GM20431 (cell line): ENCODE results near the gene CX3CL1.

Experiments
- in situ Hi-C: fragments of 300-500 bp; cut with MseI, MboI; formaldehyde crosslinking; loops from one replicate; pipeline ENCODE4 v1.15.0; 2020; ENCODE audit warnings: low sequenced_read_pairs; ENCODE audit not compliant: unreplicated experiment

Gene CX3CL1

DNA sequence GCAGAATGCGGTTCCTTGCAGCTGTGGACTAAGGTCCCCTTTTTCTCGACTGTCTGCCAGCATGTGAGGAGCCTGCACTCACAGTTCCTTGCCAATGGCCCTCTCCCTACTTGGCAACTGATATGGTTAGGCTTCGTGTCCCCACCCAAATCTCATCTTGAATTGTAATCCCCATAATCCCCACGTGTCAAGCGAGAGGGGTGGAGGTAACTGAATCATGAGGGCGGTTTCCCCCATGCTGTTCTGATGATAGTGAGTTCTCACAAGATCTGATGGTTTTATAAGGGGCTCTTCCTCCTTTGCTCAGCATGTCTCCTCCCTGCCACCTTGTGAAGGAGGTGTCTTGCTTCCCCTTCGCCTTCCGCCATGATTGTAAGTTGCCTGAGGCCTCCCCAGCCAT is 55.0 kb downstream of the CX3CL1 start:
- in situ Hi-C loops: no loop called here

DNA sequence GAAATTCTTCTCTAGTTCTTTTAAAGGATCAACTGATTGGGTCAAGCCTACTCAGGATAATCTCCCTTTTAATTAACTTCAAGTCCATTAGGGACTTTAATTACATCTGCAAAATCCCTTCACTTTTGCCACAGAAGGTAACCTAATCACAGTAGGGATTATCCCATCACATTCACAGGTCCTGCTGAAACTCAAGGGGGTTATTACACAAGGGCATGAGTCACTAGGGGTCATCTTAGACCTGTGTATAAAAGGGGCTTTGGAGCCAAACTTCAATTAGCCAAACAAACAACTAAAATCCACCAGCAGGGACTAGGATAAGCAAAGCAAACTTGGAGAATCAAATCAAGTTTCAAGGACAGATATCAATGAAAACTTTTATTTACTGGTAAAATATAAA is 55.5 kb downstream of the CX3CL1 start:
- in situ Hi-C loops: no loop called here

- in situ Hi-C loops: no loop called here
These were observed 58.7 kb downstream of the CX3CL1 start for GRCh38 chr16:57430955-57431354.

- in situ Hi-C loops: no loop called here
These were observed 60.2 kb downstream of the CX3CL1 start for GRCh38 chr16:57432505-57432904.

- in situ Hi-C loops: no loop called here
These were observed 60.7 kb downstream of the CX3CL1 start for GRCh38 chr16:57432989-57433388.

DNA sequence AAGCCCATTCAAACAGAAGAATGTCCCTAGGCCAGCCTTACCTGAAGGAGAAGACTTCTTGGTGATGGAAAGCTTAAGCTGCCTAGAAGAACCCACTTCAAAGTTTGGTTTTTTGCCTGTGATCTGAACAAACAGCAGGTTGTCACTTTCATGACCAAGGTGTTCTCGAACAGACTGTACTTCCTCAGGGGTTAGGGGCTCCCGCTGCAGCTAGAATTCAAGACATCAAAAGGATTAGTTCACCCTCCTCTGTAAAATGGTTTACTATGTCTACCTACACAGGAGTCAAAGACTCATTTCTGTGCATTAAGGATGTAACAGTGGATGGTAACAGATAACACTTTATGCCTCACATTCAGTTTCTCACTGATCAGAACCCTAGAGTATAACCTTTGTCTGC is 61.7 kb downstream of the CX3CL1 start:
- in situ Hi-C loops: no loop called here
